Kasumi-1 (cell line): ENCODE data around the gene ITGB2.

ENCODE experiments used
- DNase-seq, 2 experiments: peaks; one replicate each; lab custom pipeline; 2025; lab: John Stamatoyannopoulos, UW

ITGB2 gene

DNA sequence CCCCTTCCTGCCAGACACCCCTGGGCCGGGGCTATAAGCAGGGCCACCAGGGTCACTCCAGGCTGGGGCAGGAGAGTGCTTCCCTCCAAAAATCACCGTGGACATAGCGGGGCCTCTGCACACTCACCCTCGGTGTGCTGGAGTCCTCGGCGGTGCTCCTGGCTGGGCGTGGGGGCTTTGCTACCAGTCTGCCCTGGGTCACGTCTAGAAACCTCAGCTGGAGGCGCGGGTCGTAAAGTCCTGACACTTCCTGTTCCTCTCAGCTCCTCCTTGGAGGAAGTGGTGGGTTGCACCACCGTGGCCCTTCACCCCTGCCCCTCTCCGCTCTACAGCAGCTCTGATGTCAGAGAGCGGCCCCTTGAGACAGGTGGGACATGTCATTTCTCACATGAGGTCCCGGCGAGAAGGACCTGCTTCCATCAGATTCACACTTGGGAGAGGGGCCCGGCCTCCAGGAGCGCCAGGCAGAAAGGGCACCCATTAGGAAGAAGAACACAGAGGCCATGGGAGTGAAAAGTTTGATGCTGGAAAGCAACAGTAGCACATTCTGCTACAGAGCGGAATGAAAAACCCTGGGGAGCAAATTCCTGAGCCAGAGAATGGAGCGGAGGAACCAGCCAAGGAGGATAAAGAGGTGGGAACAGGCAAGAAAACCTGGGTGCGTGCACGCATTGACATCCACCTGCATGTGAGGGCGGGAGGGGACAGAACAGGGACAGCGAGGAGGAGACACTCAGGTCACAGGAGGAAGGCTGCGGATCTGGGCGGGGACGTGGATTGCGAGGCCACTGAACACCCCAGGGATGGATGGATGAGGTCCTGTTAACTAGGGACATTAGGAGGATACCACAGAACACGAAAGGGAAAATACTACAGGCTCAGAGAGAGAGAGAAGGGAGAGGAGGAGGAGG is at the start of gene ITGB2:
Gene ITGB2, minus strand, starts transcription at position 206 of the 911 bp plus-strand sequence. CDS start 10,117 bp downstream, outside the sequence.
- peak; percentile 72 to 75 for DNase-seq

DNA sequence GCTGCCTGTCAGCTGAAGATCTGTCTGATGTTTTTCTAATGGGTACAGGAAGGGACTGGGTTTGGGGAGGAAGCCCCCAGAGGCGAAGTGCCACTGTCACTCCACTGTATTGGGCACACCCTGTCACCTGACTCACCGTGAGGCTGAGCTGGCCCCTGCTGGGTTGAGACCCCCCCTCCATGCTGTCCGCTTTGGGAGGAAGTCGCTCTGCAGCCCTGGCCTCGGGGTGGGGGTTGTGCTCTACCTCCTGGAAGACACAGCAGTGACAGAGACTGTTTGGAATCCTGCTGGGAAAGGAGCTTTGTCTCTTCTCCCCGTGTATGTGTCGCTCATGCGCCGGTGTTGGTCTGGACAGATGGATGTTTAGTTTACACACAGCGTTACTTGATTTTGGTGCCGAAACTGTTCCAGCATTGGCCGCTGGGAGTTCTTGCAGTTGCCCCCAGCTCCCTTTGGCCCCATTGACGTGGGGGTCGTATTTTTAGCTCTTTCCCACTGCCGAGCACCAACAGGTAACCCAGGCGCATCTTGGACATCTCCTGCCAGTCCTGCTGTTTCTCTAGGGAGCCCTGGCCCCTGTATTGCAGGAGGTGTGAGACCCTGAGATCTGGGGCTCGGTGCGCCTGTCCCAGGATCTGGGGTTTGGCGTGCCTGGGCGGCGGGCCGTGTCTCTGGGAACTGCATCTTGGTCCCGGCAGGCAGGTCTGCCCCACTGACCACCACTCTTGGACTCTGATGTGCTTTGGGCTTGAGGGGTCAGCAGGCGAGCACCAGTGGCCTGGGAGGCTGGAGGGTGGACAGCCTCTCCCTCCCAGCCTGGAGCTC is 49.4 kb upstream of the ITGB2 start:
- DNase-seq: peak; percentile 23 to 31

- no peak for DNase-seq
Observed at GRCh38 chr21:44969066-44969670, 48.5 kb upstream of the ITGB2 start.

GRCh38 chr21:44967082-44968047 is 46.7 kb upstream of the ITGB2 start:
- DNase-seq: no peak

DNA sequence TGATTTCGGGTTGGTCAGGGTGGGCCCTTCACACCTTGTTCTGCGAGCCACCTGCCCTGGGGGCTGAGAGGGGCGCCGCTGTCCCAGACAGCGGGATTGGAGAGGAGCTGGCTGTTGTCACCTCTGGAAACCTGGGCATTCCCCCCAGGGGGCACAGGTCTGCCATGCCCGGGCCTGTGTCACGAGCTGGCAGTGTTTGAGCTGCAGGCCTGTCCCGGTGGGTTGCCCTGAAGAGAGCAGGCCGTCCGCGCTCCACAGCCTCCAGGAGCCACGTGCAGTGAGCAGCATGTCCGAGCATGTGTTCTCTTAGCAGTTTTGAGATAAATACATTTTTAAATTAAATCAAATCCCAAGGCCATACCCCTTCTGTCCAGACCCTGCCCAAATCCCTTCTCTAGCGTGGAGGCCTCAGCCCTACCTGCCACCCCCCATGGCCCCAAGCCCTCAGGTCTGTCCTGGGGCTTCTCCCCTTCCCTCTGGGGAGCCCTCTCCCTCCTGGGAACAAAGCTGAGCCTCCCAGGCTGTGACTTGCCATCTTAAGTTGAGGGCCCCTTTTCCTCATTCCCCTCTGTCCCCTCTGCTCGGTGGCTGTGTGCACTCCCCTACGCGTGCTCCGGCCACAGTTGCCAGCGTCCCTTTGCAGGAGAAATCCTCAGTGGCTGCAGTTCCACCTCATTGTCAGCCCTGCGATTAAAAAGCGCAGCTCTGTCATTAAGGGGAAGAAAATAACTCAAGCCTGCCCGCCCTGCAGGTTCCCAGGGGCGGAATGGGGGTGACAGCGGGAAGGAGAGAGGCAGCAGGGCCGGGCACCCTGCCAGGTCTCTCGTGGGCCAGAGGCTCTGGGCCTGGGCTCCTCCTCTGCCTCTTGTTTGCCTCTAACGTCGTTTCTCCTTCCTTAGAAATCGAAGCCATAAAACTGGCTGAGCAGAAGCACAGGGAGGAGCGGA is 45.7 kb upstream of the ITGB2 start:
- peak; percentile 30 to 35 for DNase-seq

- DNase-seq: peak; percentile 49 to 58
Observed at GRCh38 chr21:44965251-44966022, 44.7 kb upstream of the ITGB2 start.

DNA sequence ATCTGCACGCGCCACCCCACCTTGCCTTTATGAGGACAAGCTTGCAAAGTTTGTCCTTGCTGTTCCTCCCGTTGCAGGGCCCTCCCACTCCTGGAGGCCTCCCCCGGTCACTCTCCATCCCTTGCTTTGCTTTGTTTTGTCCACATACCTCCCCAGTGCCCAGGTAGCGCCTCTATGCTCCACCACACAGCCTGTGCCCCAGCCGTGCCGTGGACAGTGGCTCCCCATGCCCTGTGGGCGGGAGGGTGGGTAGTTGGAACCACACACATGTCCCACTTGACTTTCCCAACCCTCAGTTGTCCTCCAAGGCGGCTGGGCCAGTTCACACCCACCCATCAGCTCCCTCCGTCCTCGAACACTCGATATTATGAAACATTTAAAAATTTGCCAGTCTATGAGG is 43.7 kb upstream of the ITGB2 start:
- DNase-seq: no peak

DNA sequence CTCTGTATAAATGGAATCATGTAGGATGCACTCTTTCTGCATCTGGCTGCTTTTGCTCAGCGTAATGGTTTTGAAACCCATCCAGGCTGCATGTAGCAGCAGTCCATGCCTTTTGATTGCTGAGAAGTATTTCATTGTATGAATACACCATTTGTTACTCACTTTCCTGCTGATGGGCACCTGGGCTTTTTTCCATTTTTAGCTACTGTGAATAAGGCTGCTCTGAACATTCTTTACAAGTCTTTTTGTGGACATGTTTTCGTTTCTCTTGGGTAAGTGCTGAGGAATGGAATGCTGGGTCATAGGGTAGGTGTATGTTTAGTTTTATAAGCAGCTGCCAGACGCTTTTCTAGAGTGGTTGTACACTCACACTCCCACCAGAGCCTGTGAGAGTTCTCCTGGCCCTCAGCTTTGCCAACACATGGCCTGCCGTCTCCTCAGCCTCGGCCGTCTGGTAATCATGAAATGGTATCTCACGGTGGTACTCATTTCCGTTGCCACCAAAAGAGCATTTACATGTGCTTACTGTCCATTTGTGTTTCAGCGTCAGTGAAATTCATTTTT is 41.8 kb upstream of the ITGB2 start:
- DNase-seq: no peak

DNA sequence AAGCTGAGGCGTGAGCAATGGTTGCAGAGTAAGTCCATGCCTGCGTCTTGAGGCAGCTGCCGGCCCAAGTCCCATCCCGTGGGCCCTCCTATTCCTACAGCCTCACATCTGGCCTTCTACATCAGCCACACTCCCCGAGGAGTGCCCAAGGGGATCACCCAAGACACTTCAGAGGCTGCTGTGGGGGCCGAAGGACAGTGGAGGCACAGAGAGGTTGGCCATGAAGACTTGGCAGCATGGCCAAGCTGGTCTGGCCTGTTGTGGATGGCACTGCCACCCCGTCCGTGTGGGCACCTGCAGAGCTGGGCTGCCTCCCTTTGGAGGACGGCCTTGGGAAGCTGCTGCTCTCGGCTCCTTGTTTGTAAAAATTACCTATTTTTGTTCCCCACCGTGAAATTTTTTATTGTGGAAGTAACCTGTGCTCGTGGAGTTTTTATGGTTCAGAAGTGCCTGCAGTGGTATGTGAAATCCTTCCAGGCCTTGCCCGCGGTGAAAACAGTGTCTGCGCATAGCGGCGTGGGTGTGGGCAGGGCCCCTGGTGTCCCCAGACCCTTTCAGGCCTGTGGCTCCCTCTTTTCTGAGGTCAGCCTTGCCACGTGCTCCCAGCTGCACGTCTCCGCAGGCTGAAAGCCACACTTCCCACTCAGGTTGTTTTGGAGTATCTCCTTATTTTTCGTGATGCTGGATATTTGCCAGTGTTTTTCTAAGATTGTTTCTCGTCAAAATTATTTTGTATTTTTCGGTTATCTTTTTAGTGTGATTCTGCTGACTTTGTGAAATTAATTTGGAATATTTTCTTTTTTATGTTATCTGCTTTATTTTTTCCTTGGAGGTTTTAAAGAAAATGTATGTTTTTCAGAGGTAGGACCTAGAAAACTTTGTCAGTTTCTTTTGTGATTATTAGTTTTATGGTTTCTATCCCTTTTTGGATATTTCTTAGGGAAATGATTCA is 39.7 kb upstream of the ITGB2 start:
- DNase-seq: no peak

DNA sequence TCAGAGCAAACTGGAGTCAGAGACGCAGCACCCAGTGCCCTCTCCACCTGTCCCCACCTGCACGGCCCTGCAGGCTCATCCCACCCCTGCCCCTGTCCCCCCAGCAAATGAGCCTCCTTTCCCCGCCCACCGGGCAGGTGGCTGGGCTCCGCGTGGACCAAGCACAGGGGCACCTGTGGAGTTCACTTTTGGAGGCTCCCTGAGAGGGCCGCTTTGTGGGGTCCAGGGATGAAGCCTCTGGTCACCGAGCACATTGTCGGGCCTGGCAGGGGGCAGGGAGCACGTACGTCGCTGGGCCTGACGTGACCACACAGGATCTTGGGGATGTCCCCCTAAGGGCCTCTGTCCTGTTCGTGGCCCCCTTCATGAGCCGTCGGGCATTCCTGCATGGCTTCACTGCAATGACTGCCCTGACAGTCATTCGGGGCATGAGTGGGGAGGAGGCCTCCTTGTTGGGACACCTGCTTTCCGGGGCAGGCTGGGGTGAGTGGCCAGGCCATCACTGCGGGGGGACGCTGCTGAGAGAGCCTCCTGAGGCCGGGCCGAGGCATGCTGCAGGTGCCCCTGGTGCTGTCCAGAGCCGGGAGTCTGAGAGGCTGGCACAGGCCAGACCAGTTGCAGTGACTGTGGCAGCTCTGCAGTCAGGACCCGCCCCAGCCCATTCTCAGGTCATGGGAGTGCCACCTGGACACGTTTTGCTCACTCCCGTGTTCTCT is 38.8 kb upstream of the ITGB2 start:
- DNase-seq: no peak

DNA sequence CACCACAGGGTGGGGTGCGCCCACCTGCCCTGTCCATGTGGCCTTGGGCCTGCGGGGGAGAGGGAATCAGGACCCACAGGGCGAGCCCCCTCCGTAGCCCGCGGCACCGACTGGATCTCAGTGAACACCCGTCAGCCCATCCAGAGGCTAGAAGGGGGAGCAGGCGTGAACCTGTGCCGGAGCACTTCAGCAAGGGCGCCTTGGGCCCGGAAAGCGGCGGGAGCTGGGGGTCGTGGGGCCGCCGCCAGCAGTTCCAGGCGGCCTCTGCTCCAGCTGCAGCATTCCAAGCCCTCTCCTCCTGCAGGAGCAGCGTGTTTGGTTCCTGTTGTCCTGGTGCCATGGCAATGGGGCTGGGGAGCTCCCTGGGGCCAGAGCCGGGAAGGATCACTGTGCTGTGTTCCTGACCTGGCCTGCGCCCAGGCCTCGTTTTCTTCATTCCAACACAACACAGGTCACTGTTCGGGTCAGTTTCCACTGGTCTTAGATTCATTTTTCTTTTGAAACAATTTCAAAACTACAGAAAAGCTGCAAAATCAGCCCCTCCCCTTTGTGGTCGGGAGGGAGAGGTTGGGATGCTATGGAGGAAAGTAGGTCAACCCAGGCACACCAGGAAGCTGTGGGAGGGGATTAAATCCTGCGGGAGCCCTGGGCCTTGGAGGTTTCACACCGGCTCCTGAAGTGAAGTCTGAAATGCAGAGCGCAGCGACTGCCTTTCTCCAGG is 37.9 kb upstream of the ITGB2 start:
- peak in 1 of 2 experiments; percentile 2 for DNase-seq

DNA sequence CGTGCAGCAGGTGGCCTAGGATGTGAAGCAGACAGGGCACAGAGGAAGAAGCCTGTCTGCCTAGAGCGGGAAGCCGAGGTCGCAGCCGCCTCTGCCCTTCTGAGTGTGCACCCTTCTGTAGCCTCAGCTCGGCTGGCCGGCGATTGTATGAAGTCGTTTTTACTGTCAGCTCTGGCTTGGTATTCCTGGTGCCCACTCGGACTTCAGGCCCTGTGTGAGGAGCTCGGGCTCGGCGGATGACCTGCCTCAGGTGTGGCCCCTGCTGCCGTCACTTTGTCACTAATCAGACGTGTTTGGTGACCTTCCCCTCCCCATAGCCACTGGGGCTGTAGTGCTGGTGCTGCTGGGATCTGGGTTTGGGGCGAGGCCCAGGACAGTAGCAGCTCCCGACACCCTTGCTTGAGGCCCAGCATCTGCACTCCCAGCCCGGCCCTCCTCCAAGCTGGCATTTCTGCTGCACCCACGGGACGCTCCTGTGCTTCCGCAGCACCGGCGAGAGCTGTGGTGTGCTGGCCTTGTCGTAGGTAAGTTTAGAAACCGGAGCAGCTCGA is 37.3 kb upstream of the ITGB2 start:
- no peak for DNase-seq

DNA sequence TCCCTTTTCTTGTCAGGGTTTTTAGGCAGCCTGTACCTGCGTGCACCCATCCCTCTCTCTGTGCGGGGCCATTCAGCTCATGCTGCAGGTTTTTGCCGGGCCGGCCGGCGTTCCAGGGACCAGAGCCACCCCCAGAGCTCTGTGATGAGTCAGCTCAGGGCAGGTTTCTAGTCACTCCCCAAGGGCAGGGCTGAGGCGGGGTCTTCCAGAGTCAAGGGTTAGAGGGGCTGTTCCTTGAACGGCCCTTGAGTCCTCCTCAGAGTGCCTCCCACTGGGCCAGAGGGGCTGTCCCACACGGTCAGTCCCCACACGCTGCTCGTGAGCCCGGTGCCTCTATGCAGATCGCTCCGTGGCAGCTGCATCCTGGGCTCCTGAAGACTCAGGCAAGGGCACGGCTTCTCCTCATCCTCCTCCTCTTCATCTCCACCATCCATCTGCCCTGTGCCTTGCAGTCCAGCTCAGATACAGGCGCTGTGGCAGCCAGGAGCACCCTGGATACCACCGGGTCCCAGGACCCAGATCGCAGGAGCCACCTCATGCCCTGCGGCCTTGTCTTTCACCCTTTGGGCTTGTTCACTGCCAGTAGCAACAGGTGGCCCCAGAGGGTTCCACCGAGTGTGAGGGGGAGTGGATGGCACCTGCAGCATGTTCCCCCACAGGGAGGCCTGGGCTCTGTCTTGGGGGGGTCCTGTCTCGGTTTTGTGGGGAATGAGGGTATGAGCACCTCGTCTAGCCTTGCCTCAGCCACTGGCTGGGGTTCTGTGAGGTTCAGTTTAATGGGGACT is 36.5 kb upstream of the ITGB2 start:
- no peak for DNase-seq

DNA sequence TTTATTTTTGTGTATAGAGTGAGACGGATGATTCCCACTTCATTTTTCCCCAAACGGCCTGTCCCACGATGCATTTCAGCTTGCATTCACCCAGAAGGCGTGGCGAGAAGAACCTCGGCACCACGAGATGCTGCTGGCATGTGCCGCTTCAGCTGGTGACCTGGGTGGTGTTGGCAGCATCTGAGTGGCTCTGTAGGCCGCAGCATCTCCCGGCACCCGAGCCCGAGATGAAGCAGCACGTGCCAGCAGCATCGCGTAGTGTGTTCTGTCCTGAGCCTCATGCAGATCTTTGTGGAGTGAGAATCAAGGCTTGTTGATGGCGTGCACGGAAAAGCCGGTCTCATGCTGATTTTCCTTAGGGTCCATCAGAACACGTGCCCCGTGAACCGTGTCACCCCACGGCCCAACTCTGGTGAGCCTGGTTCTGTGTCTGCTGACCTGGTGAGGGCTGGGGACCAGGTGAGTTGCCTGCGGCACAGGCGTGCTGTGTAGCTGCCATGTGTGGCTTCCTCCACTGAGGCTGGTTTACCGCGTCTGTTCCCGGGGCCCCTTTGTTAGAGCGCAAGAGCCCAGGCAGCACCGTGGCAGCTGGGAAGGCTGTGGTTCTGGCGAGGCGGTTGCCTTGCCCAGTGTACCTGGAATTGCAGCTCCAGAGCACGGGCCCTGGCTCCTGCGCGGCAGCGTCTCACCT is 35.8 kb upstream of the ITGB2 start:
- no peak for DNase-seq

DNA sequence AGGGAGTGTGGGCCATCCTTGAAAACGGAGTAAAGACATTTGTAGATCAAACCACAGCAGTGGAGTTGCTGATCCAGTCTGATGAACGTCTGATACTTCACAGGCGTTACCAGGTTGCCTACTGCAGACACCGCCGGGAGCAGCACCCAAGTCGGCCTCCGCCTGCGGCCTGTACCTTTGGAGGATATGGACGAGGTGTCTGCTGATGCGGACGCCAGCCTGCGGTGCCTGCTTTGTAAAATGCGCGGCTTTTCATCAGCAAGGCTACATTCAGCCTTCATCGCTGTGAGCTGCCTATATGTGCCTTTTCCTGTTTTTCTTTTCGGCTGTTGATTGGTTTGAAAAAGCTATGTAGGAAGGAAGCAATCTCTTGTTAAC is 35.1 kb upstream of the ITGB2 start:
- no peak for DNase-seq
